ENCODE results near the gene APBB2. TPM values are rescaled to one million over a fixed set of nuclear protein-coding genes. Genes with fewer than 3 reads are reported as not detected.

APBB2 gene
- total and polyA plus RNA-seq, 2 of the 4 experiments (the other 2 are of a cell fraction): 47.9 to 75.5 TPM

GRCh38 chr4:40931238-40931637 is 283.1 kb downstream of the APBB2 start:
- in situ Hi-C loops (cut with MboI; ENCODE audit: low sequenced_read_pairs): no loop called here
- Histone ChIP-seq H3K9ac (ENCODE audit: low read depth, low read length) (no peak overlapping the region), H3K4me1 (ENCODE audit: control insufficient read depth, insufficient read depth, low read length) (peaks cover 3% of the 10 kb centered on the region; the same call in 1 of the 2 replicates), H3K79me1 (ENCODE audit: low read depth in 1 of 2, low read length in 2 of 2) (no peaks in the 10 kb centered on the region), H4K8ac (ENCODE audit: low read depth in 2 of 2, low read length in 2 of 2) (no peak overlapping the region), H3K4me2 (ENCODE audit: low read depth, low read length) (no peak overlapping the region), H3K14ac (replicated peaks; ENCODE audit: low read depth, low read length) (no peak overlapping the region), H3K4me3 (ENCODE audit: insufficient read depth, low read depth, low read length) (no peak overlapping the region), H4K91ac (ENCODE audit: insufficient read depth, low read depth, low read length) (no peak overlapping the region), H3K4ac (ENCODE audit: low read depth, low read length) (no peak overlapping the region), H3K36me3 (ENCODE audit: control insufficient read depth, insufficient read depth, low read length) (peaks cover 4% of the 10 kb centered on the region), H4K20me1 (ENCODE audit: insufficient read depth, low read length) (no peaks in the 10 kb centered on the region), H2AFZ (replicated peaks; ENCODE audit: low read length, poor library complexity) (no peak overlapping the region), H3K9me1 (ENCODE audit: insufficient read depth, low read length) (peaks cover 4% of the 10 kb centered on the region; the same call in 1 of the 2 replicates), H4K5ac (ENCODE audit: low read depth, low read length) (no peak overlapping the region), H2AK9ac (replicated peaks; ENCODE audit: low read depth, low read length, poor library complexity) (no peak overlapping the region), H3K9me3 (ENCODE audit: control insufficient read depth, insufficient read depth, low read length) (no peaks in the 10 kb centered on the region), H3K27me3 (ENCODE audit: control insufficient read depth, insufficient read depth, low read length) (no peaks in the 10 kb centered on the region), H2BK15ac (ENCODE audit: low read depth, low read length) (no peak overlapping the region), H2BK120ac (ENCODE audit: low read depth, low read length) (no peak overlapping the region; the same call in 1 of the 2 replicates), H3K18ac (ENCODE audit: low read depth, low read length) (no peak overlapping the region), H3K23ac (ENCODE audit: low read depth, low read length) (no peak overlapping the region), H3K56ac (ENCODE audit: extremely low read depth, insufficient read depth, low read length) (no peak overlapping the region), H2BK20ac (ENCODE audit: low read depth, low read length) (no peak overlapping the region), H3K27ac (ENCODE audit: insufficient read depth, low read length) (no peak overlapping the region), H2BK5ac (ENCODE audit: low read depth, low read length, poor library complexity, severe bottlenecking) (no peak overlapping the region), H2AK5ac (ENCODE audit: low read depth, low read length) (no peak overlapping the region)
- 100% methylated on average over 1 of the region's 6 CpGs; no CpG with 5 or more reads in 1 of the 2 experiments for WGBS, 2 experiments (ENCODE audit: extremely low coverage in 2 of 2, insufficient read length in 1 of 2)
- DNase-seq: no peak
- POLR2A ChIA-PET (ENCODE audit: unreplicated experiment): no interaction called here
- dilution Hi-C loops (cut with HindIII; ENCODE audit: low sequenced_read_pairs, unreplicated experiment): no loop called here
- CTCF ChIA-PET: interaction anchor here (0.6 to 0.9 kb wide), 3 partner anchors 13 to 309 kb away, joined by 3 to 4 read pairs (median 3); no protein-coding TSS in a partner anchor
- intact Hi-C loops (cut with micrococcal nuclease): no loop called here
- BruUV-seq (replicated peaks): no TSS peak
- no peak for TF ChIP-seq CHD1 (IDR thresholded peaks at IDR 0.05; ENCODE audit: low read depth, low read length)
- no peak for TF ChIP-seq MAFK (IDR thresholded peaks at IDR 0.05; ENCODE audit: low read depth, low read length)
- ATAC-seq (ENCODE audit: low read depth): no peak

Measured in IMR-90 (cell line).